PC-3 (cell line): ENCODE results near the gene CNTFR.

ENCODE experiments used
- CTCF ChIP-seq: fragments of 300-600 bp; sonication (generic); conservative IDR thresholded peaks from 2 replicates; pipeline ENCODE4 v1.5.1; 2017; ENCODE audit warnings: antibody characterized with exemption, low read depth, mild to moderate bottlenecking, low read length
- EZH2phosphoT487 ChIP-seq: fragments of 300-600 bp; sonication (generic); IDR thresholded peaks from 2 replicates; pipeline ENCODE4 v1.6.1; 2018; ENCODE audit warnings: mild to moderate bottlenecking, antibody characterized with exemption, low read length, borderline replicate concordance

GRCh38 chr9:34524349-34524748, 65.2 kb downstream of the CNTFR start:
- TF ChIP-seq EZH2phosphoT487 (no peak), CTCF (no peak)
